Measurements from ENCODE around the gene OGDH.
"Not testable (repeated sequence)": the region's sequence is repeated elsewhere in the genome, so short reads cannot be mapped to it uniquely, and the experiment has no call there.

OGDH gene

DNA sequence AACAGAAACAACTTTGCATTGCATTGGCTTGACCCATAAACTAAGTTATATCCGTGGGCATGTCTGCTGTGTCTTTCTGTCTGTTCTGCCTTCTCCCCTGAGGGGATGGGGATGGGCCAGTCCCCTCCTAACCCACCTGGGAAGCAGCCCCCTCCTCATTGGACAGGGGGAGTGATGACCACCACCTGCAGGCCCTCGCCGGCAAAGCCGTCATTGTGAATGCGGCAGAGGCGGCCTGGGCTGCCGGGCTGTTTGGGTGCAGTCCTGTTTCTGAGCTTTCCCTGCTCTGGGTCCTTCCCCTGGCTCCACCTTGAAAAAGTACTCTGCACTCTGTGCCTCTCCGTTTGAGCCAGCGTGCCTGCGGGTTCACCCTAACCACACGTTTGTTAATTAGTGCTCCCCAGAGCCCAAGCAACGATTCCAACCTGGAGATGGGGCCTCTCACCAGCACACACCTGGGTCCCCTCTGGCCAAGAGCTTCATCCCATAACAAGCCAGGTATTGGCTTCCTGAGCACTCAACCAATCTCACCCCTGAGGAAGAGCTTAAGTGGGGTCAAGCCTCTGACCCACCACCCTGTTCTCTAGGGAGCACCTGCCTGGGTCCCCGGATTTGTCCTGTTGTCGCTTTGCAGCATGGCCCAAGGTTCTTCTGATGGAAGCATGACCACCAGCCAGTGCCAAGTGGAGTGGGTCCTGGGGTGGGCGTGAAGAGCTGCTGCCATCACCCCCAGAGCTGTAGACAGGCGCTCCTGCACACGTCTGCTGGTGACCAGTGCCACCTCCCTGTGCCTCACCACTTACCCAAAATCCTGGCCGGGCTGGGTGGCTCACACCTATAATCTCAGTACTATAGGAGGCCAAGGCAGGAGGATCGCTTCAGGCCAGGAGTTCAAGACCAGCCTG, 102.8 kb downstream of the OGDH start:
- DNase-seq: no peak

DNA sequence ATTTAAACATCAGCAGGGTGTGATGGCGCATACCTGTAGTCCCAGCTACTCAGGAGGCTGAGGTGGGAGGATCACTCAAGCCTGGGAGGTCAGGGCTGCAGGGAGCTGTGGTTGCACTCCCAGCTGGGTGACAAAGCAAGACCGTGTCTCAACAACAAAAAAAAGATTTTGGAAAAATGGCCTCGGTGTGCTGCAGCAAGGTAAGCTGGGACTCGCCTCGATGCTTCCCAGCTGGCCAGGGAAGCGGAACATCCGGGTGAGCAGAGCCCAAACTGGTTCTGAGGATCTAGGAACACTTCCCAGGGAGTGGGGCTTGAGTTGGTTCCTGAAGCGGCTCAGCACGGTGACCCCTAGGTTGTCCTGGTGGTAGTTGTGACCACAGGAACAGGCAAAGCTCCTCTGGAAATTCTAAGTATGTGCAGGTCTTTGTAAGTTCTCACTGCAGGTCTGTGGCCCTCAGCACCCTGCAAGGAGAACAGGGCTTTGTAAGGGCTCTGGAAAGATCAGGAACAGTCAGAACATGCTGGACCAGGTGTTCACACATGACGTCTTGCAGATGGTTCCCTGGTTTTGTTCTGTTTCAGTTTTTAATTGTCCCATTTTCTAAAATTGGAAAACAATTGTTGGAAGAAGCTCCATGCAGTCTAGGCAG, 103.6 kb downstream of the OGDH start:
- DNase-seq: no peak

DNA sequence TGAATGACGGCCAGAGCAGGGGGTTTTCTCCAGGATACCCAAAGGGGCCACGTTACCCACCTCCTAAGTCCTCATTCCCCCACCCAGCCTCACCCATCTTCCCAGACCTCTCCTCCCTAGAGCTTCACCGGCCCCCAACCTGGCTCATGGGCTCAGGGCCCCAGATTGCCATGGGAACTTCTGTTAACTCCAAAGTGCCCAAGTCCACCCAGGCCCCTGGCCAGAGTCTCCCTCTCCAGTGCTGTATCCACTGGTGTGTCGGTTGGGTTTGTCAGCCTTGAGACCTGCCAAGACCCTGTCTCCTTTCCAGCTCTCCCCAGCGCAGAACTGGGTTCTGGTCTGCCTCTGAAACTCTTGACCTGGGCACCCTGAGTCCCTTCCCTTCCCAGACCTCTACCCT, 105.1 kb downstream of the OGDH start:
- no peak for DNase-seq

DNA sequence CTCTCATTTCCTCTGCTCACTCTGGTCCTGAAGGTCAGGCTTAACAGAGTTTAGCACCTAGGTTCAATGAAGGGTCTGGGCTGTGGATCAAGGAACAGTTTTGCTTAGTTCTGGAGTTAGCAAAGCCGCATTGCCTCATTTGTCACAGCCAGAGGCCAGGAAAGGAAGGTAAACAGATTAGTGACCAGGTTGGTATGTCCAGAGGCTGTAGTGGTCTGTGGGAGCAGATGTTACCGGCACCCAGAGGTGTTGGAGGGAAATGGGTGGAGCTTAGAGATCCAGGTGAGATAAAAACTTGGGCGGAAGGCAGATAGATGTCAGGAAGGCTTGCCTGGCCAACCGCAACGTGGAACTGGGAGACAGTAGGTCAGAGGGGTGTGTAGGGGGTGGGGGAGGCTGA, 105.6 kb downstream of the OGDH start:
- no peak for DNase-seq

DNA sequence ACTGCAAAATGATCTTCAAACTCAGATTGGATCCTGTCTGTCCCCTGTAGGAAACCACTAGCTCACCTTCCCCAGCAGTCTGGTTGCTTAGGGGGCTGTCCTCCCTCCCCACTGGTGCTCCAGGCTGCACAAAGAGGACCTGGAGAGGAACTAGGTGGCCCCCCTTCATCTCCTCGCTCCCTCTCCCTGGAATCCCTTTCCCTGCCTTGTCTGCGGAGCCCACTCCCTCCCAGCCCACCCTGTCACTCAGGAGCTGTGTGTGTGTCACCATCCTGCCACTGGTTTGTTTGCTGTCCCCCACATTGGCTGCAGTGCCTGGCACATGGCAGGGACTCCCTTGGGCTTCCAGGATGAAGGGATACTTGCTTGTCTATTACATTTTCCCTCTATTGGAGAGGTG, 106.7 kb downstream of the OGDH start:
- DNase-seq: no peak

DNA sequence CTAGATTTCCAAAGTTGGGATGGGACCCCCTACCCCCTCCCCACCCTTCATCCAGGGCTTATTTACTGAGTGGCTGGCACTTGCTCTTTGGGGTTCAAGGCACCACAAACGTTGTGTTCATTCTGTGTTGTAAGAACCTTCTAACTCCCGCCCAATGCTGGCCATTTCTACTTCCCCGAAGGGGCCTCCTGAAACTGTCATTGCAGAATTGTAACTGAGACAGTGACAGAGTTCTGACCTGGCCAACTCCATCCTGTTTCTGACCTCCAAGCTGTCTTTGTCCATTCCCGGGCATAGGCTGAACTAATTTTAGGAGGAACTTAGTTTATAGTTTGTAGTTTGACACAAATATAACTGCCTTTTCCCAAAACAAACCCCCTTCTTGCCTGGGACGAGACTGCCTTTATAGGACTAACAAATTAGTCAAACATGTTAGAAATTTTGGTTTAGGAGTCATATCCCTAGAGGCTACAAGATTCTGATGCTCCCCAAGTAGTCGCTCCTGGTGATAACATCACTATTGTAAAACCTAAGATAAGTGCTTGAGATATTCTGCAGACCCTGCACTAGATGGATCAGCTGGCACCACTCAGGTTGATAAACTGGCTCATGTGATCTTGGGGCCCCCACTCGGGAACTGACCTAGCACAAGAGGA, 107.4 kb downstream of the OGDH start:
- DNase-seq: no peak

DNA sequence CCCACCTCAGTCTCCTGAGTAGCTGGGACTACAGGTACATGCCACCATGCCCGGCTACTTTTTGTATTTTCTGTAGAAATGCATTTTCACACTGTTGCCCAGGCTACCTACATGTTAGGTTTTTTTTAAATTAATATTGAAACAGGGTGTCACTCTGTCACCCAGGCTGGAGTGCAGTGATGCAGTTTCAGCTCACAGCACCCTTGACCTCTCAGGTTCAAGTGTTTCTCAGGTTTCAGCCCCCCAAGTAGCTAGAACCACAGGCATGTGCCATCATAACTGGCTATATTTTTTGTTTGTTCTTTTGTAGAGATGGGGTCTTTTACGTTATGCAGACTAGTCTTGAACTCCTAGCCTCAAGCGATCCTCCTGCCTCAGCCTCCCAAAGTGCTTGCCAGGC, 109.8 kb downstream of the OGDH start:
- no peak for DNase-seq

DNA sequence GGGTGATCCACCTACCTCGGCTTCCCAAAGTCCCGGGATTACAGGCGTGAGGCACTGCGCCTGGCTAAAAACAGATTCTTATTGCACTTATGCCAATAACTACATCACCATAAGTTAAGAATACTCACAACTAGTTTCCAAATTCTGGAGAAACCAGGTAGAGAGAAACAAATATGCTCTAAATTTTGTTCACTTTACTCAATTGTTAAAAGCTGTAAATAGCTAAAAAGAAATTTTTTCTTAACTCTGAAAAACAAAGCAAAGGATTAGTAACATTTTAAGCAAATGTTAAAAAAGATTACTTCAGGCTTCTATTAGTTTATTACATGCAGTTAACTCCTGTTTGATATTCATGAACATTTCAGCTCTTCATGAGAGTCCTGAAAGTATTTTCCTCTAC, 113.9 kb downstream of the OGDH start:
- no peak for DNase-seq

DNA sequence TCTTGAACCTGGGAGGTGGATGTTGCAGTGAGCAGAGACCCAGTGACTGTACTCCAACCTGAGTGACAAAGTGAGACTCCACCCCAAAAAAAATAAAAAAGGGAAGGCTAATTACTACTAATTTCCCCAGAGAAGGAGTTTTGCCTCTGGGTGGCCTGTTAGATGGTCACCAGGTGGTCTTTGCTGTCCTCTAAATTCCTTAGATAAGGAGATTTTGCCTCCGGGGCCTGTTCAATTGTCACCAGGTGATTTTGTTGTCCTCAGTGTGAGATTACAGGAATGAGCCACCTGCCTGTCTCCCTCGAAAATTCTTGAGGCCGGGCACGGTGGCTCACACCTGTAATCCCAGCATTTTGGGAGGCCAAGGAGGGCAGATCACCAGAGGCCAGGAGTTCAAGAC, 117.8 kb downstream of the OGDH start:
- DNase-seq: no peak

DNA sequence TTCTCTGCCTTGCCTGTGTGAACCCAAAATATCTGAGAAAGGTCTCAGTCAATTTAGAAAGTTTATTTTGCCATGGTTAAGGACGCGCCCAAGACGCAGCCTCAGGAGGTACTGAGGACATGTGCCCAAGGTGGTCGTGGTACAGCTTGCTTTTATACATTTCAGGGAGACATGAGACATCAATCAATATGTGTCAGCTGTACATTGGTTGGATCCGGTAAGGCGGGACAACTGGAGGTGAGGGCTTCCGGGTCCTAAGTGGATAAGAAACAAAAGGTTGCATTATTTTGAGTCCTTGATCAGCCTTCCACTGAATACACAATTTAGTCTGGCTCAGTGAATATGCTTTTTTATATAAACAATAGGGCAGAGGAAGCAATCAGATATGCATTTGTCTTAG, 119.8 kb downstream of the OGDH start:
- not testable (repeated sequence) for DNase-seq

DNA sequence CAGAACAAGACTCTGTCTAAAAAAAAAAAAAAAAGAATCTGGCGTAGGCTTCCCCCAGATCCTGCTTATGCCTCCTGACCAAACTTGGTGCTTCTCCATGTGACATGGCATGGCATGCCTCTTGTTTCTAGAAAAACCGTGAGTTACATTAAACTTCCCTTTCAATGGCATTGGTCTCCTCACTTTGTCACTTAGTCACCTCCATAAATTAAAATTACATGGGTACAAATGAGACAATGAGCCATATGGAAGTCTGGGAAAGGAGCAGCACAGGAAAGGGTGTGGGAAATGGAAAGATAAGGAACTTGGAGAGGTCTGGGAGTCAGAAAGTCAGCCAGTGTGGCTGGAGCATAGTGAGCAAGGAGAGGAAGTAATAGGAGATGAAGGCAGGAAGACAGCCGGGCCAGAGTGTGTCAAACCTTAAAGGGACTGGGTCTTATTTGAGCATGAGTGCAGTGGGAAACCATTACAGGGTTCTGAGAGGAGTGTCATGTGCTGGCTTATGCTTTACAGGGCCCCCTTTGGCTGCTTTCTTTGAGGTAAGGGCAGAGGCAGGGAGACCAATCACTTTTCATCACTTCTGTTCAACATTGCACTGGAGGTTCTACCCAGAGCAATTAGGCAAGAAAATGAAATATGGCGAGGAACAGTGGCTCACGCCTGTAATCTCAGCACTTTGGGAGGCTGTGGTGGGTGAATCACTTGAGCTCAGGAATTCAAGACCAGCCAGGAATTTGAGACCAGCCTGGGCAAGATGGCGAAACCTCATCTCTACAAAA, 120.9 kb downstream of the OGDH start:
- DNase-seq: no peak

DNA sequence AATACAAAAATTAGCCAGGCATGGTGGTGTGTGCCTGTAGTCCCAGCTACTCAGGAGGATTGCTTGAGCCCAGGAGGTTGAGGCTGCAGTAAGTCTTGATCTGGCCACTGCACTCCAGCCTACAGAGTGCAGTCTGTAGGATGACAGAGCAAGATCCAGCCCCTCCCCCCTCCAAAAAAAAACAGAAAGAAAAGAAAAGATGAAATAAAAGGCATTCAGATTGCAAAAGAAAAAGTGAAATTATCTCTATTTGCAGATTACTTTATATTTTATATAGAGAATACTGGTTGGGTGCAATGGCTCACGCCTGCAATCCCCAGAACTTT, 121.5 kb downstream of the OGDH start:
- no peak for DNase-seq

DNA sequence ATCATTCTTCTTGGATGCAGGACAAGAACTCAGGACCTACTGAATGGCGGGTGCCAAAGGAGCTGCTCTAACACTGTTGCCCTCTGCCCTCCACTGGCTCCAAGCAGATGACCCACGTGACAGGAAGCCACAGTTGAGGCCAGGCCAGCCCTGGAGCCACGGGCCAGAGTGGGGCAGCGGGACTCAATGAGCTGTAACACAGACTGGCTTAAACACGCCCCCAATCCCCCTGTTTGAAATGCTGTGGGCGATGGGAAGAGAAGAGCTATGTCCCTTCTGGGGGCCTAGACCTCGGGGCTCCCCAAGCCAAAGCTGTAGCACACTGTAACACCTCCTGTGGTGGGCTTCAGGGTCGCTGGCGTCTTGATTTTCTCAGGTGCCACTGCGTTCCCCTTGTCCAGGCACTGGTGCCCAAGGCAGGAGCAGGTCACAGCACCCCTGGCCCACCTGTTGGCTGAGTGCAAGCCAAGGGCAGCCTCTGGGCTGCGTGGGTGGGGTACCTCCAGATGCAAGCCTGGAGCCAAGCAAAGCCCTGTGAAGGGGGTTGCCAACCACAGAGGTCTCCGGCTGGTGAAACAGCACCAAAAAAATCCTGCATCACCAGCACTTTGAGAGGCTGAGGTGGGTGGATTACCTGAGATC, 123.6 kb downstream of the OGDH start:
- no peak for DNase-seq

DNA sequence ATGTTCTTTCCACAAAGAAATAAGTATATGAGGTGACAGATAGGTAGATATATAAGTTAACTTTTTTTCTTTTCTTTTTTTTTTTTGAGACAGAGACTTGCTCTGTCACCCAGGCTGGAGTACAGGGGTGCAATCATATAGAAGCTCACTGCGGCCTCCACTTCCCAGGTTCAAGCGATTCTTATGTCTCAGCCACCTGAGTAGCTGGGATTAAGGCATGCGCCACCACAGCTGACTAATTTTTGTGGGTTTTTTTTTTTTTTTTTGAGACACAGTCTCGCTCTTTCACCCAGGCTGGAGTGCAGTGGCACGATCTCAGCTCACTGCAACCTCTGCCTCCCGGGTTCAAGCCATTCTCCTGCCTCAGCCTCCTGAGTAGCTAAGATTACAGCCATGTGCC, 126.5 kb downstream of the OGDH start:
- DNase-seq: not testable (repeated sequence)

DNA sequence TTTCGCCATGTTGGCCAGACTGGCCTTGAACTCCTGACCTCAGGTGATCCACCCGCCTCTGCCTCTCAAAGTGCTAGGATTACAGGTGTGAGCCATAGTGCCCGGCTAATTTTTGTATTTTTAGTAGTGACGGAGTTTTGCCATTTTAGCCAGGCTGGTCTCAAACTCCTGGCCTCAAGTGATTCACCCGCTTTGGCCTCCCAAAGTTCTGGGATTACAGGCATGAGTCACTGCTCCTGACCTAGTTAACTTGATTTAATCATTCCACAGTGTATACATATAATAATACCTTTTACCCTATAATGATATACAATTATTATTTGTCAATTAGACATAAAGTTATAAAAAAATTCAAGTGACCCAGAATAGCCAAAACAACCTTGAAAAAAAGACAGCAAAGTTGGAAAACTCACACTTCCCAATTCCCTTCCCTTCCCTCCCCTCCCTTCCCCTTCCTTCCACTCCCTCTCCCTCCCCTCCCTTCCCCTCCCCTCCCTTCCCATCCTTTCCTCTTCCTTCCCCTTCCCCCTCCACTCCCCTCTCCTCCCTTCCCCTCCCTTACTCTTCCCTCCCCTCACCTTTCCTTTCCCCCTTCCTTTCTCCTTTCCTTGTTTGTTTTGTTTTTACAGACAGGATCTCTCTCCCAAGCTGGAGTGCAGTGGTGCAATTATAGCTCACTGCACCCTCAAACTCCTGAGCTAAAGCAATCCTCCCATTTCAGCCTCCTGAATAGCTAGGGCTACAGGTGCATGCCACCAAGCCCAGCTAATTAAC, 127.5 kb downstream of the OGDH start:
- DNase-seq: no peak

DNA sequence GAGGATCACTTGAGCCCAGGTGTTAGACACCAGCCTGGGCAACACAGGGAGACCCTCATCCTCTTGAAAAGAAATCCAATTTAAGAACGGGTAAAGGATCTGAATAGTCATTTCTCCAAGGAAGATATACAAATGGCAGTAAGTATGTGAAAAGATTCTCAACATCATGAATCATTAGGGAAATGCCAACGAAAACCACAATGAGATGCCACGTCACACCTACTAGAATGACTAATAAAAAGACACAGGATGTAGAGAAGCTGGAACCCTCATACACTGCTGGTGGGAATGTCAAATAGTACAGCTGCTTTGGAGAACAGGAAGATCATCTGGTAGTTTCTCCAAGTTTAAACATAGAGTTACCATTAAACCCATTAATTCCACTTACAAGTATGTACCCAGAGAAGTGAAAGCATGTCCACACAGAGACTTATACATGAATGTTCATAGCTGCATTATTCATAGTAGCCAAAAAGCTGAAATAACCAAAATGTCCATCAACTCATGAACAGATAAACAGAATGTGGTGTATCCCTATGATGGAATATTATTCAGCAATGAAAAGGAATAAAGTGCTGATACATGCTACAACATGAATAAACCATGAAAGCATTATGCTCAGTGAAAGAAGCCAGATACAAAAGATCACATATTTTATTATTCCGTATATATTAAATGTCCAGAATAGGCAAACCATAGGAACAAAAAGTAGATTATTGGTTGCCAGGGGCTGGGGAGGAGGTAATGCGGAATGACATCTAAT, 129.2 kb downstream of the OGDH start:
- peak; percentile 31 for DNase-seq

DNA sequence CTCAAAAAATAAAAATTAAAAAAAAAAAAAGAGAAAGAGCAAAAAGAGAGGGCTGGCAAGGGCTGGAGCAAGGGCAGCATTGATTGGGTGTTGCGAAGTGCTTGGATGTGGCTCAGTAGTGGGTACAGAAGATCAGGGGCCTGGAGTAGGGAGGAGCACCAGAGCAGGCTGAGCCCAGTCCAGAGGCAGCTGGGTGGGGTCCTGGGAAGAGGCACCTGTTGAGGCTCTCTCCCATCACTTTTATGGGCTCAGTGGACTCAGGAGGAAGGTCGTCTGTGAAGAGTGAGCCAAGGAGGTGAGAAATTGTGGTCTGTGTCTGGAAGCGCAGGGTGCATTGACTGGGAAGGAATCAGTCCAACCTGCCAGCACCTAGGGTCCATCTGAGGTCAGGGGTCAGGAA, 130.5 kb downstream of the OGDH start:
- DNase-seq: no peak

DNA sequence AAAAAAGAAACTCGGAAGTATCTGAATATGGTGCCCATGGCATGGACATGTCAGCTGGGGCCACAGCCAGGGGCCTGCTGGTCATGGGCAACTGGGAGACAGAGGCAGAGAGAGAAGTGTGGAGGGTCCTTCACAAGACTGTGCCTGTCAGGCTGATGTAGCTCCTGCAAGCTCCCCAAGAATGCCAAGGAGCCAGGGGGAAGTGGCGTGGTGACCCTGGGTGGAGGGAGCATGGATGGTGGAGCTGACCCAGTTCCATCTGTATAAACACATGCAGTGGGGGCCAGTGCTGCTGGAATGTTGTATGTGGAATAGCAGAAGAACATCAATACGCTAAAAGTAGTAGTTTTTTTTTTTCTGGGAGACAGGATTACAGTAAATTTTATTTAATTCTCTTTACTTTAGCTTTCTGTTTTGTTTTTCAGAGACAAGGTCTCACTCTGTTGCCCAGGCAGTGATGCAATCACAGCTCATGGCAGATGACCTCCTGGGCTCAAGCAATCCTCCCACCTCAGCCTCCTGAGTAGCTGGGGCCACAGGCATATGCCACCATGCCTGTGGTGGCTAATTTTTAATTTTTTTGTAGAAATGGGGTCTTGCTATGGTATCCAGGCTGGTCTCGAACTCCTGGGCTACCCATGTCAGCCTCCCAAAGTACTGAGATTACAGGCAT, 131.8 kb downstream of the OGDH start:
- no peak for DNase-seq

DNA sequence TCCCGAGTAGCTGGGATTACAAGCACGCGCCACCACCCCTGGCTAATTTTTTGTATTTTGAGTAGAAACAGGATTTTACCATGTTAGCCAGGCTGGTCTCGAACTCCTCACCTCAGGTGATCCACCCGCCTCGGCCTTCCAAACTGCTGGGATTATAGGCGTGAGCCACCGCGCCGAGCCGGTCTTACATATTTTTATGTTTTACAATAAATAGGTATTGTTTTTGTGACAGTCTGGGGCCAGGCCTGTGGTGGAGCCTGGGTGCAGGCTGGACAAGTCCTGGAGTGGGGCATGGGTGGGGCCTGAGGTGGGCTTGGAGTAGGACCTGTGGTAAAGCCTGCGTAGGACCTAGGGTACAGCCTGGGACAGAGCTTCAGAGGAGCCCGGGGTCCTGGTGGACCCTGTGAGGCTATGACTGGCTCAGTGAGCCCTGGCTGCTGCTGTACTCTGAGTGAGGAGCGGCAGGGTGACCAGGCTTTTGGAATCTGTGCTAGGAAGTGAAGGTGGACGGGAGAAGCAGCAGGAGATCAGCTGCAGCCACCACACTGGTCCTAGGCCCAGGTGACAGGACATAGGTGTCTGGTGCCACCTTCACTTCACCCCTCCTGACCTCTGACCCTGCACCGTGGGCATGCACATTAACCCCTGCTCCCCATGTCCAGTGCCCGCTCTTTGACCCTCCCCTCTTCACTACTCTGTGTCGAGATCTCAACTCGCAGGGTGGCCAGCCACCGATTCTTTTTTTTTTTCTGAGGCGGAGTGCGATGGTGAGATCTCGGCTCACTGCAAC, 132.6 kb downstream of the OGDH start:
- no peak for DNase-seq

DNA sequence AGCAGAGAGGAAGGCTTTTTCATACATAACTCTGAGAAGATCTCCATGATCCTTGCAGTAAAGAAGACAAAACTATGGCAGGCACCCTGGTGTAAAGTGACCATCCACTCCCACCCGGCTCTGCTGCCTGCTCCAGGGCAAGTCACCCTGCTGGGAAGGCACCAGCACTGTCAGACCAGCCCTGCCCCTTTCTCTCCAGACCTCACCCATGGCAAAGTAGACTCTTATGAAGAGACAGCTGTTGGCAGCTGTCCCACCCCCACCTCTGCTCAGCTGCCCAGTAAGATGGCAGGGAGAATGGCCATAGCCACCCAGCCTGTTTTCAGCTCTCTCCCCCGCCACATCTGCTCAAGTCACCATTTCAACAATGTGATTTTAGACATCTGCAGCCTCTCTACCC, 133.6 kb downstream of the OGDH start:
- no peak for DNase-seq
